H9 (cell line): ENCODE measurements around the gene RASGRF2. TPM values are rescaled to one million over a fixed set of nuclear protein-coding genes. Genes with fewer than 3 reads are reported as not detected.

Source experiments
- DNase-seq: peaks from one replicate; pipeline ENCODE4 v3.0.0-alpha.2; 2017
- H2AFZ ChIP-seq: one replicate; pipeline ENCODE4 v1.6.1; 2013; ENCODE audit warnings: mild to moderate bottlenecking, low read length, control low read depth, moderate library complexity
- H2AK5ac ChIP-seq: 2 replicates; pipeline ENCODE4 v1.6.1; 2013; ENCODE audit warnings: low read length, control low read depth, mixed read lengths; ENCODE audit not compliant: insufficient read length
- H2BK120ac ChIP-seq: one replicate; pipeline ENCODE4 v1.6.1; 2013; ENCODE audit warnings: low read depth, mild to moderate bottlenecking, low read length, control low read depth, inconsistent platforms; ENCODE audit not compliant: poor library complexity, severe bottlenecking
- H2BK12ac ChIP-seq: 2 replicates; pipeline ENCODE4 v1.6.1; 2013; ENCODE audit warnings: low read length, control low read depth, mixed read lengths, low read depth; ENCODE audit not compliant: insufficient read length
- H2BK15ac ChIP-seq: 2 replicates; pipeline ENCODE4 v1.6.1; 2013; ENCODE audit warnings: low read depth, low read length, control low read depth
- H2BK20ac ChIP-seq: one replicate; pipeline ENCODE4 v1.6.1; 2013; ENCODE audit warnings: low read depth, mild to moderate bottlenecking, low read length, control low read depth, inconsistent platforms; ENCODE audit not compliant: poor library complexity, severe bottlenecking
- H2BK5ac ChIP-seq: 2 replicates; pipeline ENCODE4 v1.6.1; 2013; ENCODE audit warnings: low read length, control low read depth, mixed read lengths; ENCODE audit not compliant: insufficient read length
- H3K14ac ChIP-seq: 2 replicates; pipeline ENCODE4 v1.6.1; 2013; ENCODE audit warnings: low read length, control low read depth; ENCODE audit not compliant: insufficient read depth
- H3K18ac ChIP-seq: 2 replicates; pipeline ENCODE4 v1.6.1; 2013; ENCODE audit warnings: low read depth, mild to moderate bottlenecking, mixed read lengths, low read length, control low read depth; ENCODE audit not compliant: insufficient read length
- H3K23ac ChIP-seq: 2 replicates; pipeline ENCODE4 v1.6.1; 2013; ENCODE audit warnings: low read length, control low read depth, mixed read lengths, low read depth; ENCODE audit not compliant: insufficient read length
- H3K23me2 ChIP-seq: 2 replicates; pipeline ENCODE4 v1.6.1; 2013; ENCODE audit warnings: low read depth, mild to moderate bottlenecking, mixed read lengths, low read length, control low read depth; ENCODE audit not compliant: insufficient read length, poor library complexity, severe bottlenecking
- H3K27ac ChIP-seq: 2 replicates; pipeline ENCODE4 v1.5.1; 2013; ENCODE audit warnings: low read length, control low read depth, mixed read lengths, low read depth; ENCODE audit not compliant: insufficient read length
- H3K27me3 ChIP-seq: 2 replicates; pipeline ENCODE4 v1.6.1; 2013; ENCODE audit warnings: low read length, control low read depth, inconsistent platforms; ENCODE audit not compliant: insufficient read depth
- H3K4ac ChIP-seq: 2 replicates; pipeline ENCODE4 v1.6.1; 2013; ENCODE audit warnings: low read depth, mild to moderate bottlenecking, control low read depth, inconsistent platforms, low read length, moderate library complexity
- H3K4me1 ChIP-seq: 2 replicates; pipeline ENCODE4 v1.6.1; 2013; ENCODE audit warnings: low read length, control low read depth, inconsistent platforms; ENCODE audit not compliant: insufficient read depth
- H3K4me2 ChIP-seq: 2 replicates; pipeline ENCODE4 v1.6.1; 2013; ENCODE audit warnings: low read length, control low read depth, mixed read lengths; ENCODE audit not compliant: insufficient read length, insufficient read depth
- H3K56ac ChIP-seq: 2 replicates; pipeline ENCODE4 v1.6.1; 2013; ENCODE audit warnings: low read depth, mild to moderate bottlenecking, mixed read lengths, low read length, control low read depth; ENCODE audit not compliant: insufficient read length
- H3K79me1 ChIP-seq: 2 replicates; pipeline ENCODE4 v1.6.1; 2013; ENCODE audit warnings: low read depth, mild to moderate bottlenecking, moderate library complexity, low read length, control low read depth, inconsistent platforms; ENCODE audit not compliant: insufficient read depth, poor library complexity, severe bottlenecking
- H3K79me2 ChIP-seq: 2 replicates; pipeline ENCODE4 v1.6.1; 2013; ENCODE audit warnings: low read length, control low read depth, inconsistent platforms; ENCODE audit not compliant: insufficient read depth
- H3K9ac ChIP-seq: 2 replicates; pipeline ENCODE4 v1.6.1; 2013; ENCODE audit warnings: low read length, control low read depth, mixed read lengths; ENCODE audit not compliant: insufficient read length; ENCODE audit errors: extremely low read depth
- H3K9me3 ChIP-seq: one replicate; pipeline ENCODE4 v1.6.1; 2013; ENCODE audit warnings: low read depth, low read length, inconsistent platforms; ENCODE audit not compliant: control insufficient read depth
- H3T11ph ChIP-seq: one replicate; pipeline ENCODE4 v1.6.1; 2013; ENCODE audit warnings: mild to moderate bottlenecking, low read length, control low read depth, inconsistent platforms
- H4K20me1 ChIP-seq: one replicate; pipeline ENCODE4 v1.6.1; 2013; ENCODE audit not compliant: control insufficient read depth, insufficient read length, insufficient read depth
- H4K5ac ChIP-seq: 2 replicates; pipeline ENCODE4 v1.6.1; 2013; ENCODE audit warnings: low read depth, mild to moderate bottlenecking, mixed read lengths, low read length, control low read depth; ENCODE audit not compliant: insufficient read length
- H4K8ac ChIP-seq: replicated peaks from 2 replicates; pipeline ENCODE4 v1.6.1; 2013; ENCODE audit warnings: low read length, control low read depth, mixed read lengths, low read depth; ENCODE audit not compliant: insufficient read length
- H4K91ac ChIP-seq: 2 replicates; pipeline ENCODE4 v1.6.1; 2013; ENCODE audit warnings: low read depth, mild to moderate bottlenecking, moderate library complexity, mixed read lengths, low read length, control low read depth; ENCODE audit not compliant: insufficient read length
- H3K27ac Mint-ChIP-seq, 3 experiments: 2 replicates in 2 of 3; 3 replicates in 1 of 3; pipeline ENCODE4 v1.8.0; 2020 to 2021; ENCODE audit warnings: mixed read lengths in 3 of 3, mild to moderate bottlenecking in 1 of 3, moderate library complexity in 1 of 3
- H3K27me3 Mint-ChIP-seq: 2 replicates; pipeline ENCODE4 v1.8.0; 2021; ENCODE audit warnings: low read depth, mild to moderate bottlenecking, moderate library complexity, mixed read lengths
- H3K36me3 Mint-ChIP-seq, 3 experiments: 2 replicates in 2 of 3; 3 replicates in 1 of 3; pipeline ENCODE4 v1.8.0; 2020 to 2021; ENCODE audit warnings: low read depth in 3 of 3, mixed read lengths in 3 of 3; ENCODE audit not compliant: insufficient read depth in 1 of 3
- H3K4me1 Mint-ChIP-seq, 2 experiments: 2 replicates each; pipeline ENCODE4 v1.8.0; 2020; ENCODE audit warnings: mixed read lengths in 2 of 2
- H3K4me3 Mint-ChIP-seq, 2 experiments: 2 replicates in 1 of 2; 3 replicates in 1 of 2; pipeline ENCODE4 v1.8.0; 2020 to 2021; ENCODE audit warnings: mild to moderate bottlenecking in 2 of 2, mixed read lengths in 2 of 2, moderate library complexity in 1 of 2
- H3K9me3 Mint-ChIP-seq, 2 experiments: 2 replicates in 1 of 2; 3 replicates in 1 of 2; pipeline ENCODE4 v1.8.0; 2020; ENCODE audit warnings: mild to moderate bottlenecking in 2 of 2, mixed read lengths in 2 of 2, moderate library complexity in 1 of 2
- CTCF ChIP-seq: fragments of 200-600 bp; sonication (generic); conservative IDR thresholded peaks from 3 replicates; pipeline ENCODE4 v1.8.0; 2021; ENCODE audit warnings: antibody characterized with exemption, mild to moderate bottlenecking
- WGBS: extraction: QIAGEN DNeasy Blood & Tissue Kit; methylation state at CpG from one replicate; pipeline ENCODE4 v1.1.7; 2013; ENCODE audit warnings: missing lambda C conversion rate, low lambda C conversion rate, mixed read lengths; ENCODE audit not compliant: insufficient read length; ENCODE audit errors: extremely low coverage; 5-methylcytosine and 5-hydroxymethylcytosine counted together
- total RNA-seq: library from RNA; stranded (reverse); gene quantifications from 2 replicates; pipeline ENCODE4 v1.2.1, GENCODE V29; 2021

RASGRF2 gene
- total RNA-seq, 1 experiment from 2014 or later = 13.5 TPM

GRCh38 chr5:81203729-81204128, 243.6 kb downstream of the RASGRF2 start:
- no peaks in the 10 kb centered on the region for H3K27me3 Mint-ChIP-seq
- H3K4me3 Mint-ChIP-seq = no peak overlapping the region
- H3K36me3 Mint-ChIP-seq = no peaks in the 10 kb centered on the region

More at GRCh38 chr5:81203729-81204128, 243.6 kb downstream of the RASGRF2 start:
- H3K23me2 ChIP-seq = no peaks in the 10 kb centered on the region
- no peak overlapping the region for H3K9ac ChIP-seq
- no peak for TF ChIP-seq CTCF
- Mint-ChIP-seq H3K4me1 (no peaks in the 10 kb centered on the region), H3K27ac (no peak overlapping the region), H3K9me3 (no peaks in the 10 kb centered on the region)
- no peak overlapping the region for H2AFZ ChIP-seq
- H3K27me3 ChIP-seq = no peaks in the 10 kb centered on the region
- H4K91ac ChIP-seq = no peak overlapping the region
- H2BK20ac ChIP-seq = no peak overlapping the region
- H3K4me1 ChIP-seq = no peaks in the 10 kb centered on the region
- no peak overlapping the region for H3K14ac ChIP-seq
- no peaks in the 10 kb centered on the region for H3K79me1 ChIP-seq
- no peak overlapping the region for H3K56ac ChIP-seq
- DNase-seq = no peak
- H3K4ac ChIP-seq = no peak overlapping the region
- WGBS = no CpG with 5 or more reads among the region's 3 CpGs
- H3K23ac ChIP-seq = no peak overlapping the region
- H3T11ph ChIP-seq = no peak overlapping the region
- H3K79me2 ChIP-seq = no peaks in the 10 kb centered on the region
- H2BK15ac ChIP-seq = no peak overlapping the region
- H4K5ac ChIP-seq = no peak overlapping the region
- H3K9me3 ChIP-seq = no peaks in the 10 kb centered on the region
- no peak overlapping the region for H2BK12ac ChIP-seq
- H3K4me2 ChIP-seq = no peak overlapping the region
- no peak overlapping the region for H2BK120ac ChIP-seq
- H3K27ac ChIP-seq = no peak overlapping the region
- H3K18ac ChIP-seq = no peak overlapping the region
- no peak overlapping the region for H2BK5ac ChIP-seq
- H4K8ac ChIP-seq = no peak overlapping the region
- no peak overlapping the region for H2AK5ac ChIP-seq
- H4K20me1 ChIP-seq = no peaks in the 10 kb centered on the region
